Naive thymus-derived CD4-positive, alpha-beta T cell (primary cell): ENCODE measurements around the gene S100A6. TPM values are rescaled to one million over a fixed set of nuclear protein-coding genes. Genes with fewer than 3 reads are reported as not detected.

ENCODE experiments used
- ATAC-seq: fragments of 150-1000 bp; cut with Tn5 transposase; 2 replicates; pipeline ENCODE4 v1.10.0; 2021; ENCODE audit warnings: mild to moderate bottlenecking, moderate library complexity
- CTCF ChIA-PET: fragments of 350-600 bp; sonication (Branson Sonifier 250); formaldehyde crosslinking; loops from one replicate; lab custom pipeline; 2021; ENCODE audit warnings: antibody characterized with exemption; lab: Charles Lee
- POLR2A ChIA-PET: fragments of 350-600 bp; sonication (Branson Sonifier 250); formaldehyde crosslinking; loops from one replicate; lab custom pipeline; 2021; ENCODE audit warnings: antibody characterized with exemption, inconsistent platforms; lab: Charles Lee
- DNase-seq, 9 donors: peaks; one replicate each; pipeline versions ENCODE4 v3.0.0 to v3.0.0-alpha.2; 2020 to 2022; ENCODE audit warnings: mixed read lengths in 1 of 9
- H3K27ac ChIP-seq: one replicate; pipeline ENCODE4 v1.7.0; 2013; ENCODE audit warnings: mild to moderate bottlenecking, low read depth, low read length, moderate library complexity
- H3K27me3 ChIP-seq, 2 donors: one replicate each; pipeline ENCODE4 v1.7.0; 2013; ENCODE audit warnings: low read length in 2 of 2, mild to moderate bottlenecking in 2 of 2, moderate library complexity in 2 of 2; ENCODE audit not compliant: control insufficient read depth in 2 of 2, insufficient read depth in 2 of 2
- H3K36me3 ChIP-seq, 3 experiments: 1 replicate in 2 of 3; 2 replicates in 1 of 3; pipeline ENCODE4 v1.7.0; 2013; ENCODE audit warnings: low read length in 3 of 3, mild to moderate bottlenecking in 3 of 3, moderate library complexity in 1 of 3; ENCODE audit not compliant: insufficient read depth in 3 of 3, control insufficient read depth in 2 of 3
- H3K4me1 ChIP-seq, 2 donors: one replicate each; pipeline ENCODE4 v1.7.0; 2013; ENCODE audit warnings: low read length in 2 of 2, mild to moderate bottlenecking in 2 of 2, moderate library complexity in 1 of 2; ENCODE audit not compliant: control insufficient read depth in 2 of 2, insufficient read depth in 2 of 2
- H3K4me3 ChIP-seq: 2 replicates; pipeline ENCODE4 v1.7.0; 2013; ENCODE audit warnings: mild to moderate bottlenecking, low read length
- H3K9me3 ChIP-seq, 3 experiments: 1 replicate in 2 of 3; 2 replicates in 1 of 3; pipeline ENCODE4 v1.7.0; 2013; ENCODE audit warnings: low read length in 3 of 3; ENCODE audit not compliant: control insufficient read depth in 2 of 3
- H3K27ac Mint-ChIP-seq, 9 donors: one replicate each; pipeline ENCODE4 v1.8.0; 2020 to 2022; ENCODE audit warnings: mixed read lengths in 9 of 9, mild to moderate bottlenecking in 8 of 9, moderate library complexity in 5 of 9, inconsistent platforms in 2 of 9
- H3K27me3 Mint-ChIP-seq, 5 donors: one replicate each; pipeline ENCODE4 v1.8.0; 2021 to 2022; ENCODE audit warnings: mixed read lengths in 5 of 5, mild to moderate bottlenecking in 1 of 5
- H3K36me3 Mint-ChIP-seq, 5 donors: one replicate each; pipeline ENCODE4 v1.8.0; 2020 to 2022; ENCODE audit warnings: mixed read lengths in 5 of 5, mild to moderate bottlenecking in 3 of 5, inconsistent platforms in 1 of 5
- H3K4me1 Mint-ChIP-seq, 7 donors: one replicate each; pipeline ENCODE4 v1.8.0; 2020 to 2022; ENCODE audit warnings: mixed read lengths in 7 of 7, mild to moderate bottlenecking in 3 of 7, inconsistent platforms in 1 of 7
- H3K4me3 Mint-ChIP-seq, 10 donors: one replicate each; pipeline ENCODE4 v1.8.0; 2020 to 2022; ENCODE audit warnings: mild to moderate bottlenecking in 10 of 10, mixed read lengths in 10 of 10, moderate library complexity in 6 of 10, inconsistent platforms in 2 of 10
- H3K9me3 Mint-ChIP-seq, 11 donors: one replicate each; pipeline ENCODE4 v1.8.0; 2020 to 2022; ENCODE audit warnings: mixed read lengths in 11 of 11, mild to moderate bottlenecking in 4 of 11, inconsistent platforms in 1 of 11, moderate library complexity in 1 of 11
- intact Hi-C, 2 donors: fragments of 100-400 bp; cut with micrococcal nuclease; formaldehyde crosslinking; loops; one replicate each; pipeline ENCODE4 v1.15.1; 2023
- polyA plus RNA-seq, 2 donors: library from polyadenylated mRNA; unstranded; fragments of 300-500 nt; fragmentation: Illumina TruSeq; gene quantifications; one replicate each; pipeline ENCODE4 v1.2.3, GENCODE V29; 2021
- total RNA-seq, 6 experiments: library from RNA in 5 of 6; stranded (reverse) in 5 of 6; gene quantifications; 1 replicate in 5 of 6; 2 replicates in 1 of 6; pipeline ENCODE4 v1.2.3 and lab custom pipeline; 2021 to 2026

The S100A6 gene
- total and polyA plus RNA-seq, 7 experiments from 2014 or later: 178 to 568 (median 424) TPM

DNA sequence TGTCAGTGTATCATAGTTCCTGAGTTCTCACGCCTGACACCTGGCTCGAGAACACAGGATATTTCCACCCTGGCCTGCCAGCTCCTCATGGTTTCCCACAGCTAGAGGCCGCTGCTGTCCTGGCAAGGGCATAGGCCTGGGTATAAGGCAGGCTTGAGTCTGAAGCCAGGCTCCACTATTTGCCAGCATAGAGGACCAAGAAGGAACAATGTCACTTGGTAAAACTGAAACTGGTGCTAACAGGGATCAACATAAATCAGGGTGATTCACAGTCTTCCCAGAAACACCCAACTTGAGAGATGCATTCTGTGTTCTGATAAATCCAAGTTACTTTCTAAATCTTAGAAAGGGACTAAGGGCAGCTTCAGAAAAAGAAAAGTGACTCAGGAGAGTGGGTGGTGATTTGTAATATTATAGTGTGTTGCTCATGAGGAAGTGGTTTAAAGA lies 36.8 kb upstream of the S100A6 start:
- Histone ChIP-seq H3K36me3 (no peaks in the 10 kb centered on the region), H3K4me3 (no peak overlapping the region), H3K4me1 (peaks cover 0 to 9% of the 10 kb centered on the region in 2 donors), H3K27me3 (no peaks in the 10 kb centered on the region), H3K27ac (no peak overlapping the region), H3K9me3 (no peaks in the 10 kb centered on the region)
- POLR2A ChIA-PET: interaction anchor here (0.8 to 1.7 kb wide), 3 partner anchors 29 to 40 kb away, joined by 3 to 6 read pairs (median 4); partner anchors contain the start of gene S100A6
- H3K4me3 Mint-ChIP-seq: no peak overlapping the region
- DNase-seq (peak in 8 of 9 donors; percentile 24 to 51 (median 41)), ATAC-seq (peak; percentile 81)
- peak overlapping the region in 1 of 9 donors; percentile 56 for H3K27ac Mint-ChIP-seq
- H3K4me1 Mint-ChIP-seq: peaks cover 9 to 23% (median 16%) of the 10 kb centered on the region in 7 donors
- H3K36me3 Mint-ChIP-seq: no peaks in the 10 kb centered on the region
- no peaks in the 10 kb centered on the region for H3K9me3 Mint-ChIP-seq
- intact Hi-C loops: loop anchor here (1.0 to 10.0 kb wide), 4 partner anchors 45 to 238 kb away; partner anchors contain the start of gene ILF2 (in 1 of the 2)
- CTCF ChIA-PET: interaction anchor here (1.1 to 7.0 kb wide), 5 partner anchors 39 to 414 kb away, joined by 3 to 139 read pairs (median 6); partner anchors contain the start of genes RAB13 and S100A6
- peaks cover 0 to 16% (median 9%) of the 10 kb centered on the region in 5 donors for H3K27me3 Mint-ChIP-seq

DNA sequence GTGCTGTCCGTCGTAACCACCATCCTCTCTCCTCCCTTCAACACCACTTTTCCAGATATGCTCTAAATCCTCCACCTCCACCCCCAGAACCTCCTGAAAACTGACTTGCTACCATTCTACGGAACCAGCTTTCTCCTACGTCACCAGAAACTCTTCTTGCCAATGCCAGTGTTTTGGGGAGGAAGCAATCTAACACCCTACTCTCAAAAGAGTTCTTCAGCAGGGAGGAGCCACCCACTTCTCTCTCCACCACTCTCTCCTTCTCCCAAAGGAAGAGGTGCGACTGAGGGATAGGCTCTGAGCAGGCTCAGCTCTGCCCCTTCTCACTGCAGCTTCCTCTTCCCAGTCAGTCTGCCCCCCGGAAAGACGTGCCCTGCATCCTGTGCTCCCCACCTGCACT lies 35.9 kb upstream of the S100A6 start:
- H3K27me3 ChIP-seq: no peaks in the 10 kb centered on the region
- Mint-ChIP-seq H3K27ac (no peak overlapping the region), H3K4me3 (no peak overlapping the region), H3K4me1 (peaks cover 15 to 29% (median 22%) of the 10 kb centered on the region in 7 donors), H3K36me3 (no peaks in the 10 kb centered on the region), H3K27me3 (peaks cover 0 to 8% (median 1%) of the 10 kb centered on the region in 5 donors), H3K9me3 (no peaks in the 10 kb centered on the region)
- ChIA-PET POLR2A (interaction anchor here (1.5 to 1.7 kb wide), 2 partner anchors 36 to 39 kb away, joined by 4 to 6 read pairs; partner anchors contain the start of gene S100A6), CTCF (interaction anchor here (0.7 to 7.0 kb wide), 5 partner anchors 38 to 415 kb away, joined by 3 to 139 read pairs (median 6); partner anchors contain the start of genes ILF2, RAB13 and S100A6)
- intact Hi-C loops: loop anchor here (1.0 to 10.0 kb wide), 4 partner anchors 46 to 237 kb away; partner anchors contain the start of gene ILF2 (in 1 of the 2)
- no peaks in the 10 kb centered on the region for H3K9me3 ChIP-seq
- no peaks in the 10 kb centered on the region for H3K36me3 ChIP-seq
- H3K4me3 ChIP-seq: no peak overlapping the region
- ATAC-seq (no peak), DNase-seq (no peak)
- H3K4me1 ChIP-seq: peaks cover 3 to 9% of the 10 kb centered on the region in 2 donors
- no peak overlapping the region for H3K27ac ChIP-seq

DNA sequence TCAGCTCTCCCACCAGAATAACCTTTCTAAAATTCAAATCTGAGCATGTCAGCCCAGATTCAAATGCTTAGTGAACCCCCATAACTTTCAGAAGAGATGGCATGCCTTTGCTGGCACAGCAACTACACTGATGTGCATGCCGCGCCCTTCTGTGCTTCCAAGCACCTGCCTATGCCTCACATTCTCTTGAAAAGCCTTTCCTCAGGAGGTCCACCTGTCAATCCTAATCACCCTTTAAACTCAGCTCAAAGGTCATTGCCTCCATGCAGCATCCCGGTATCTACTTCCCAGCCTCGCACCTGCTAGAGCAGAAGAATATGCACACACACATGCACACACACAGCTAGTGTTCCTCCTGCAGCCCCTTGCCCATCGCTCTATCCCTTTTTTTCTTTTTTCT lies 35.1 kb upstream of the S100A6 start:
- intact Hi-C loops: loop anchor here in 1 of 2 donors (10.0 kb wide), 1 partner anchor 236 kb away; no protein-coding TSS in a partner anchor
- ChIA-PET POLR2A (interaction anchor here (1.3 to 3.7 kb wide), 2 partner anchors 37 to 58 kb away, joined by 3 to 58 read pairs; partner anchors contain the start of gene S100A6), CTCF (interaction anchor here (0.9 to 7.0 kb wide), 3 partner anchors 14 to 61 kb away, joined by 3 to 139 read pairs (median 119); partner anchors contain the start of gene S100A6)
- Histone ChIP-seq H3K36me3 (no peaks in the 10 kb centered on the region), H3K4me1 (peaks cover 11% of the 10 kb centered on the region in 2 donors), H3K4me3 (no peak overlapping the region), H3K27me3 (no peaks in the 10 kb centered on the region), H3K27ac (no peak overlapping the region), H3K9me3 (no peaks in the 10 kb centered on the region)
- DNase-seq: no peak
- Mint-ChIP-seq H3K4me3 (no peak overlapping the region), H3K36me3 (no peaks in the 10 kb centered on the region), H3K9me3 (no peaks in the 10 kb centered on the region), H3K4me1 (peaks cover 22 to 35% (median 29%) of the 10 kb centered on the region in 7 donors), H3K27me3 (peaks cover 0 to 8% (median 0%) of the 10 kb centered on the region in 5 donors), H3K27ac (no peak overlapping the region)
- ATAC-seq: no peak

DNA sequence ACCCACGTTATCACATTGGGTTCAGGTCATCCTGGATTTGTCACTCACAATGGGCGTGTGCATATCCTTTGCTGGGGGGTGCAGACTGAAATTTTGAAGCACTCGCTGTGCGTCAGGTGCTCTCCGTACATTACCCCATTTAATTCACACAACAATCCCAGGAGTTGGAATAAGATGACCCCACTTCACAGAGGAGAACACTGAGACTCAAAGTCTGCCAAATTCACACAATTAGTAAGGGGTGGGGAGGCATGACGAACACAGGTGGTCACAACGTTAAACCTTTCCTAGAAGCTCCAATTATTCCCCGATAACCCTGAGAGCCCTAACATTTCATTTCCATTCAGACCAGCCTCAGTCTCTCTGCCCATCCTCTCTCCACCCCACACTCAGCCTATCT lies 33.7 kb upstream of the S100A6 start:
- Mint-ChIP-seq H3K27me3 (peaks cover 0 to 8% (median 0%) of the 10 kb centered on the region in 5 donors), H3K27ac (peak overlapping the region in 1 of 9 donors; percentile 53), H3K4me3 (peak overlapping the region in 2 of 10 donors; percentile 34 to 54), H3K9me3 (no peaks in the 10 kb centered on the region), H3K36me3 (no peaks in the 10 kb centered on the region), H3K4me1 (peaks cover 25 to 41% (median 32%) of the 10 kb centered on the region in 7 donors)
- H3K36me3 ChIP-seq: no peaks in the 10 kb centered on the region
- H3K4me3 ChIP-seq: no peak overlapping the region
- H3K9me3 ChIP-seq: no peaks in the 10 kb centered on the region
- intact Hi-C loops: loop anchor here (5.0 kb wide), 2 partner anchors 48 to 178 kb away; partner anchors contain the start of gene S100A14 (in 1 of the 2)
- CTCF ChIA-PET: interaction anchor here (2.6 to 7.0 kb wide), 3 partner anchors 25 to 60 kb away, joined by 27 to 139 read pairs (median 119); partner anchors contain the start of genes S100A4 and S100A6
- H3K27me3 ChIP-seq: no peaks in the 10 kb centered on the region
- H3K27ac ChIP-seq: no peak overlapping the region
- POLR2A ChIA-PET: interaction anchor here (1.5 to 3.7 kb wide), 2 partner anchors 25 to 35 kb away, joined by 3 to 58 read pairs; partner anchors contain the start of gene S100A6
- ATAC-seq: no peak
- H3K4me1 ChIP-seq: peaks cover 12 to 13% of the 10 kb centered on the region in 2 donors
- no peak for DNase-seq

DNA sequence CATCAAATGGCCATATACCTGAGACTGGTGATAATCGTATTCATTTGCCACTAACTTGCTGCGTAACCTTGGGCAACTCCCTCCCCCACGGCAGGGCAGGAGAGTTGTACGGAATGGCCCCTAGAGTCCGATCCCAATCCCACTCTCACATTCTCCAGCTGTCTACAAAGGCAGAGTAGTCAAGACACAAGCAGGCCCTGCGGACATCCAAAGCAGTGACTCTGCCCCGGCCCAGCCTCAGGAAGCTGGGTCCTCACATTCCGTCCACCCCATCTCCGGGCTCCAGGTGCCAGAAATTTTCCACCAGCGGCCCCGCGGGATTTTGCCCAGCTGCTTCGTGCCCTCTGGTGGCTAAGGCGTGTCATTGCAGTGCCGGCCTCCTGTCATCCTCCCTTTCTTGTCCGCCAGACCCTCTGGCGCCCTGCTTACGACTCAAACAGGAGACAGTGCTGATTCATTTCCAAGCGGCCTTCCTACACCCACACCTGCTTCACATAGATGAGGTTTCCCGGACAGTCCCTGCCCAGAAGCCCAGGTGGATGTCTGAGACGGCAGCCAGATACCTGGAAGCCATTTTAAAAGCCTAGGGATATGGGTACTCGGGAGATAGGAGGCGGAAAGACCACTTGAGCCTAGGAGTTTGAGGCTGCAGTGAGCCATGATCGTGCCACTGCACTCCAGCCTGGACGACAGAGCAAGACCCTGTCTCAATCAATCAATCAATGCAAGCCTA lies 32.7 kb upstream of the S100A6 start:
- CTCF ChIA-PET: interaction anchor here (0.6 to 7.0 kb wide), 15 partner anchors 9 to 59 kb away, joined by 3 to 139 read pairs (median 4); partner anchors contain the start of genes S100A4, S100A5 and S100A6
- ATAC-seq: peak; percentile 50
- Mint-ChIP-seq H3K4me3 (peak overlapping the region; percentile 54 to 84 (median 72)), H3K4me1 (peaks cover 25 to 41% (median 32%) of the 10 kb centered on the region in 7 donors), H3K9me3 (no peaks in the 10 kb centered on the region), H3K27me3 (peaks cover 0 to 8% (median 0%) of the 10 kb centered on the region in 5 donors), H3K27ac (peak overlapping the region in 8 of 9 donors; percentile 6 to 90 (median 66)), H3K36me3 (no peaks in the 10 kb centered on the region)
- Histone ChIP-seq H3K4me1 (peaks cover 12 to 13% of the 10 kb centered on the region in 2 donors), H3K9me3 (no peaks in the 10 kb centered on the region), H3K27ac (no peak overlapping the region), H3K4me3 (peak overlapping the region; percentile 26), H3K27me3 (no peaks in the 10 kb centered on the region), H3K36me3 (no peaks in the 10 kb centered on the region)
- intact Hi-C loops: loop anchor here (1.0 to 5.0 kb wide), 7 partner anchors 23 to 179 kb away; partner anchors contain the start of genes S100A4 (in 2 of the 2), S100A14 (in 1 of the 2) and SNAPIN (in 1 of the 2)
- DNase-seq: peak; percentile 61 to 82 (median 70)
- POLR2A ChIA-PET: interaction anchor here (0.6 to 3.7 kb wide), 6 partner anchors 23 to 58 kb away, joined by 3 to 58 read pairs (median 4); partner anchors contain the start of genes S100A4 and S100A6
